Pancreas (tissue), 10 donors: ENCODE measurements around the gene NTSR1. TPM values are rescaled to one million over a fixed set of nuclear protein-coding genes. Genes with fewer than 3 reads are reported as not detected.

Experiments used
- ATAC-seq, 4 donors: fragments of 200-7000 bp; cut with Tn5 transposase; one replicate each; pipeline versions ENCODE4 v1.8.0 to v1.9.1; 2020; ENCODE audit warnings: mild to moderate bottlenecking in 4 of 4, moderate library complexity in 4 of 4
- DNase-seq, 6 donors: peaks; one replicate each; pipeline ENCODE4 v3.0.0-alpha.2; 2020
- FAIRE-seq: peaks from 2 replicates; lab custom pipeline; 2012; peaks lifted over from hg19 to GRCh38; lab: Jason Lieb, UNC
- H3K27ac ChIP-seq, 4 donors: fragments of 200-600 bp; sonication (generic); 1 replicate in 3 of 4; 2 replicates in 1 of 4; pipeline versions ENCODE4 v1.5.0 to v1.8.0; 2020
- H3K27me3 ChIP-seq, 4 donors: fragments of 200-600 bp; one replicate each; pipeline ENCODE4 v1.8.0; 2021
- H3K36me3 ChIP-seq, 3 donors: fragments of 200-600 bp; sonication (generic) in 1 of 3; one replicate each; pipeline versions ENCODE4 v1.5.0 to v1.8.0; 2020 to 2021
- H3K4me1 ChIP-seq, 3 donors: fragments of 200-600 bp; one replicate each; pipeline ENCODE4 v1.8.0; 2021
- H3K4me3 ChIP-seq, 4 donors: fragments of 200-600 bp; sonication (generic) in 2 of 4; one replicate each; pipeline versions ENCODE4 v1.5.0 to v1.8.0; 2020 to 2021
- H3K9me3 ChIP-seq, 4 donors: fragments of 200-600 bp; one replicate each; pipeline ENCODE4 v1.8.0; 2021
- CTCF ChIP-seq, 4 donors: fragments of 200-600 bp; sonication (generic) in 3 of 4; IDR thresholded peaks; one replicate each; pipeline versions ENCODE4 v1.5.0 to v1.8.0; 2021; ENCODE audit warnings: antibody characterized with exemption in 4 of 4
- WGBS, 2 donors: extraction: QIAGEN DNeasy Blood & Tissue Kit; methylation state at CpG; one replicate each; pipeline ENCODE4 v1.1.7; 2013; 5-methylcytosine and 5-hydroxymethylcytosine counted together
- intact Hi-C, 3 donors: fragments of 100-400 bp; cut with DNase I; formaldehyde crosslinking; loops; one replicate each; pipeline versions ENCODE4 v1.11.1 to v1.14.2; 2022
- polyA plus RNA-seq, 2 donors: library from polyadenylated mRNA; stranded (reverse); fragments of 200-250 nt; gene quantifications; one replicate each; pipeline ENCODE4 v1.2.3, GENCODE V29; 2013
- total RNA-seq, 6 donors: library from RNA; stranded (reverse); fragmentation: NEBNext Ultra II Directional in 4 of 6; extraction: Animal tissue kit (Norgen Biotek cat#: 25700) in 4 of 6; gene quantifications; one replicate each; pipeline versions ENCODE4 v1.2.1 to v1.2.4, GENCODE V29; 2021 to 2023
- donor health status: healthy with polysubstance abuse.
- donor health status: DM: no; HTN: no; CAD: no; lungs with moderate emphysema.
- donor health status: DM: no; HTN: no; CAD: no.
- donor health status: control.
- donor health status: control.
- donor health status: Bipolar disorder and iron deficiency.
- donor health status: DM: yes; HTN: yes; CAD: no.
- donor health status: DM: no; HTN: no; CAD: no.
- donor health status: DM: no; HTN: no; CAD: no.
- donor health status: DM: yes; HTN: yes; CAD: no.

The NTSR1 gene
- total RNA-seq (under 1 TPM in 4 of 6 donors, not detected in 2; 0.04 to 0.12 (median 0.09) TPM), polyA plus RNA-seq (under 1 TPM; 0.02 to 0.15 TPM)

- DNase-seq: peak in 2 of 6 donors; percentile 17 to 56
- ATAC-seq: no peak
- WGBS, 2 donors: 7 to 9% methylated on average over 53 to 124 of the region's 124 CpGs
- Histone ChIP-seq H3K9me3 (no peaks in the 10 kb centered on the region), H3K27me3 (peaks cover 0 to 25% (median 7%) of the 10 kb centered on the region in 4 donors), H3K4me3 (no peak within 1 kb of the TSS), H3K36me3 (no peaks in the 10 kb centered on the region), H3K4me1 (no peaks in the 10 kb centered on the region), H3K27ac (no peak within 1 kb of the TSS)
- intact Hi-C loops: no loop called here
- FAIRE-seq: no peak
- no peak for TF ChIP-seq CTCF (IDR thresholded peaks at IDR 0.05)
These were observed at the start of gene NTSR1 for GRCh38 chr20:62708591-62709536. Gene NTSR1 (plus strand): TSS chr20:62708836. CDS start chr20:62709208, 372 bp downstream.

- Histone ChIP-seq H3K4me1 (no peaks in the 10 kb centered on the region), H3K4me3 (no peak overlapping the region), H3K27ac (no peak overlapping the region), H3K9me3 (no peaks in the 10 kb centered on the region), H3K36me3 (no peaks in the 10 kb centered on the region), H3K27me3 (no peaks in the 10 kb centered on the region)
- WGBS, 2 donors: 75 to 84% methylated on average over 26 to 29 of the region's 29 CpGs
- no peak for TF ChIP-seq CTCF (IDR thresholded peaks at IDR 0.05)
- peak in 1 of 6 donors; percentile 50 for DNase-seq
- no peak for FAIRE-seq
- ATAC-seq: no peak
- intact Hi-C loops: loop anchor here in 1 of 3 donors (5.0 kb wide), 1 partner anchor 123 kb away; no protein-coding TSS in a partner anchor
These were observed 49.0 kb upstream of the NTSR1 start for GRCh38 chr20:62659488-62660239.

GRCh38 chr20:62660240-62660615 lies 48.4 kb upstream of the NTSR1 start:
- peak in 1 of 6 donors; percentile 42 for DNase-seq
- Histone ChIP-seq H3K9me3 (no peaks in the 10 kb centered on the region), H3K27ac (no peak overlapping the region), H3K27me3 (no peaks in the 10 kb centered on the region), H3K4me3 (no peak overlapping the region), H3K36me3 (no peaks in the 10 kb centered on the region), H3K4me1 (no peaks in the 10 kb centered on the region)
- ATAC-seq: no peak
- no peak for FAIRE-seq
- TF ChIP-seq CTCF (IDR thresholded peaks at IDR 0.05): no peak
- 76 to 88% methylated on average over 13 to 15 of the region's 15 CpGs for WGBS, 2 donors
- intact Hi-C loops: loop anchor here in 1 of 3 donors (5.0 kb wide), 1 partner anchor 122 kb away; no protein-coding TSS in a partner anchor

GRCh38 chr20:62660768-62661167 lies 47.9 kb upstream of the NTSR1 start:
- Histone ChIP-seq H3K36me3 (no peaks in the 10 kb centered on the region), H3K27ac (no peak overlapping the region), H3K27me3 (no peaks in the 10 kb centered on the region), H3K4me1 (no peaks in the 10 kb centered on the region), H3K9me3 (no peaks in the 10 kb centered on the region), H3K4me3 (no peak overlapping the region)
- ATAC-seq: no peak
- no peak for FAIRE-seq
- WGBS, 2 donors: 57 to 66% methylated on average over 18 of the region's 18 CpGs
- no peak for TF ChIP-seq CTCF (IDR thresholded peaks at IDR 0.05)
- DNase-seq: peak in 1 of 6 donors; percentile 51
- intact Hi-C loops: loop anchor here in 1 of 3 donors (5.0 kb wide), 1 partner anchor 122 kb away; no protein-coding TSS in a partner anchor
